Neutrophil (primary cell): ENCODE results near the gene COX6A2.

Experiments used
- H3K27ac ChIP-seq: fragments of 200-600 bp; sonication (generic); 2 replicates; pipeline ENCODE4 v1.5.1; 2016; ENCODE audit warnings: mild to moderate bottlenecking, moderate library complexity
- H3K27me3 ChIP-seq: fragments of 200-600 bp; sonication (generic); 2 replicates; pipeline ENCODE4 v1.6.0; 2016; ENCODE audit warnings: mild to moderate bottlenecking
- H3K36me3 ChIP-seq: fragments of 200-600 bp; sonication (generic); 2 replicates; pipeline ENCODE4 v1.5.1; 2017
- H3K4me1 ChIP-seq, 2 experiments: fragments of 200-600 bp in 1 of 2; sonication (generic) in 1 of 2; 1 replicate in 1 of 2; 2 replicates in 1 of 2; pipeline versions ENCODE4 v1.5.1 to v1.6.1; 2013 to 2016; ENCODE audit warnings: low read depth in 1 of 2, low read length in 1 of 2, mild to moderate bottlenecking in 1 of 2, moderate library complexity in 1 of 2; ENCODE audit not compliant: control insufficient read depth in 1 of 2, insufficient read depth in 1 of 2
- H3K4me3 ChIP-seq, 2 experiments: fragments of 200-600 bp in 1 of 2; sonication (generic) in 1 of 2; 1 replicate in 1 of 2; 2 replicates in 1 of 2; pipeline ENCODE4 v1.5.1; 2013 to 2016; ENCODE audit warnings: low read depth in 1 of 2, low read length in 1 of 2, mild to moderate bottlenecking in 1 of 2, moderate library complexity in 1 of 2
- H3K9me3 ChIP-seq: fragments of 200-600 bp; sonication (generic); 2 replicates; pipeline ENCODE4 v1.5.1; 2016
- TF ChIP-seq, protein P1 (sequence below): fragments of 200-600 bp; sonication (generic); IDR thresholded peaks from 2 replicates; pipeline ENCODE4 v1.5.1; 2016; ENCODE audit warnings: antibody characterized with exemption

The COX6A2 gene

DNA sequence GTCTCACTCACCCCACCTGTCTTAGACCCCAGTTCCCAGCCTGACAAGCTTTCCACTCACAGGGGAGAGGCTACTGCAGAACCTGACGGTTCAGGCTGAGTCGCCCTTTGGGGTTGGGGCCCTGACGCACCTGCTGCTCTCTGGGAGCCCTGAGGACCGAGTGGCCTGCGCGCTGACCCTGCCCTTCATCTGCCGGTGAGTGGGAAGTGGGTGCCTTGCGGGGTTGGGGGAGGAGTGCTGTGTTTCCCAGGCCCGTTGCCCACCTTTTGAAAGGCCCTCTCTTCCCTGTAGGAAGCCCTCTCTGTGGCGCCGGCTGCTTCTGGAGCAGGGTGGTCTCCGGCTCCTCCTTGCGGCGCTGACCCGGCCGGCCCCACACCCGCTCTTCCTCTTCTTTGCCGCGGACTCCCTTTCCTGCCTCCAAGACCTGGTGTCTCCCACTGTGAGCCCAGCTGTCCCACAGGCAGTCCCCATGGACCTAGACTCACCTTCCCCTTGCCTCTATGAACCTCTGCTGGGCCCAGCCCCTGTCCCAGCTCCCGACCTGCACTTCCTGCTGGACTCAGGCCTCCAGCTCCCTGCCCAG is 37.7 kb upstream of the COX6A2 start:
- TF ChIP-seq, protein P1, sequence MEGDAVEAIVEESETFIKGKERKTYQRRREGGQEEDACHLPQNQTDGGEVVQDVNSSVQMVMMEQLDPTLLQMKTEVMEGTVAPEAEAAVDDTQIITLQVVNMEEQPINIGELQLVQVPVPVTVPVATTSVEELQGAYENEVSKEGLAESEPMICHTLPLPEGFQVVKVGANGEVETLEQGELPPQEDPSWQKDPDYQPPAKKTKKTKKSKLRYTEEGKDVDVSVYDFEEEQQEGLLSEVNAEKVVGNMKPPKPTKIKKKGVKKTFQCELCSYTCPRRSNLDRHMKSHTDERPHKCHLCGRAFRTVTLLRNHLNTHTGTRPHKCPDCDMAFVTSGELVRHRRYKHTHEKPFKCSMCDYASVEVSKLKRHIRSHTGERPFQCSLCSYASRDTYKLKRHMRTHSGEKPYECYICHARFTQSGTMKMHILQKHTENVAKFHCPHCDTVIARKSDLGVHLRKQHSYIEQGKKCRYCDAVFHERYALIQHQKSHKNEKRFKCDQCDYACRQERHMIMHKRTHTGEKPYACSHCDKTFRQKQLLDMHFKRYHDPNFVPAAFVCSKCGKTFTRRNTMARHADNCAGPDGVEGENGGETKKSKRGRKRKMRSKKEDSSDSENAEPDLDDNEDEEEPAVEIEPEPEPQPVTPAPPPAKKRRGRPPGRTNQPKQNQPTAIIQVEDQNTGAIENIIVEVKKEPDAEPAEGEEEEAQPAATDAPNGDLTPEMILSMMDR = no peak
- Histone ChIP-seq H3K4me1 (peaks cover 6 to 8% of the 10 kb centered on the region in 2 experiments), H3K36me3 (peaks cover 18% of the 10 kb centered on the region), H3K4me3 (no peak overlapping the region), H3K27me3 (peaks cover 2% of the 10 kb centered on the region), H3K27ac (no peak overlapping the region), H3K9me3 (no peaks in the 10 kb centered on the region)

DNA sequence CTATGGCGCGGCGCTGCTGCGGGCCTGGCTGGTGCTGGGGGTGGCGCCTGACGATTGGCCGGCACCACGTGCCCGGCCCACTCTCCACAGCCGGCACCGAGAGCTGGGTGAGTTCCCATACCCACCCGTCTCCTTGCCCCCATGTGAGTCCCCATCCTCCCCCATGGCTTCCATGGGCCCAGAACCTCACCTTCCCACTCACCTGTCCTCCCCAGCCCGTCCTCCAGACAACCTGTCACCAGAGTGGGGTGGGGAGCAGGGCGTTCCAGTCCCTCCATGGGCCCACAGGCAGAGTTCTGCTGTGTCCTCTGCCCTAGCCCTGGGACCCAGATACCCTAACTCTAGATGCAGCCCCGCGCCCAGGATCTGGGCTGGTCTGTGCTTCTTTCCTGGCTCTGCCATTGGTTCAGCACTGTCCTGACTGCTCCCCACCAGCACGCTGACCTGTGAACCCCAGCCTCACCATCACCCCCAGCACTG is 36.7 kb upstream of the COX6A2 start:
- Histone ChIP-seq H3K4me1 (peaks cover 14 to 16% of the 10 kb centered on the region in 2 experiments), H3K36me3 (peaks cover 18% of the 10 kb centered on the region), H3K27me3 (no peaks in the 10 kb centered on the region), H3K9me3 (no peaks in the 10 kb centered on the region), H3K4me3 (no peak overlapping the region), H3K27ac (no peak overlapping the region)
- TF ChIP-seq, protein P1 = no peak

DNA sequence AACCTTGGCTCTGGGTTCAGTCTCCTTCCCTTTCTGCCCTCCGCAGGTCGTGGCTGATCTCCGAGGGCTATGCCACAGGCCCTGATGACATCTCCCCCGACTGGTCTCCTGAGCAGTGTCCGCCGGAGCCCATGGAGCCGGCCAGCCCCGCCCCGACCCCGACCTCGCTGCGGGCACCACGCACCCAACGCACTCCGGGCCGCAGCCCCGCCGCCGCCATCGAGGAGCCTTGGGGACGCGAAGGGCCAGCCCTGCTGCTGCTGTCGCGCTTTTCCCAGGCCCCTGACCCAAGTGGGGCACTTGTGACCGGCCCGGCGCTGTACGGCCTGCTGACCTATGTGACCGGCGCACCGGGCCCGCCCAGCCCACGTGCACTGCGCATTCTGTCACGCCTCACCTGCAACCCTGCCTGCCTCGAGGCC is 36.2 kb upstream of the COX6A2 start:
- H3K27ac ChIP-seq = no peak overlapping the region
- peaks cover 15 to 17% of the 10 kb centered on the region in 2 experiments for H3K4me1 ChIP-seq
- H3K36me3 ChIP-seq = peaks cover 18% of the 10 kb centered on the region
- no peak overlapping the region for H3K4me3 ChIP-seq
- H3K9me3 ChIP-seq = no peaks in the 10 kb centered on the region
- TF ChIP-seq, protein P1 = no peak
- H3K27me3 ChIP-seq = no peaks in the 10 kb centered on the region

DNA sequence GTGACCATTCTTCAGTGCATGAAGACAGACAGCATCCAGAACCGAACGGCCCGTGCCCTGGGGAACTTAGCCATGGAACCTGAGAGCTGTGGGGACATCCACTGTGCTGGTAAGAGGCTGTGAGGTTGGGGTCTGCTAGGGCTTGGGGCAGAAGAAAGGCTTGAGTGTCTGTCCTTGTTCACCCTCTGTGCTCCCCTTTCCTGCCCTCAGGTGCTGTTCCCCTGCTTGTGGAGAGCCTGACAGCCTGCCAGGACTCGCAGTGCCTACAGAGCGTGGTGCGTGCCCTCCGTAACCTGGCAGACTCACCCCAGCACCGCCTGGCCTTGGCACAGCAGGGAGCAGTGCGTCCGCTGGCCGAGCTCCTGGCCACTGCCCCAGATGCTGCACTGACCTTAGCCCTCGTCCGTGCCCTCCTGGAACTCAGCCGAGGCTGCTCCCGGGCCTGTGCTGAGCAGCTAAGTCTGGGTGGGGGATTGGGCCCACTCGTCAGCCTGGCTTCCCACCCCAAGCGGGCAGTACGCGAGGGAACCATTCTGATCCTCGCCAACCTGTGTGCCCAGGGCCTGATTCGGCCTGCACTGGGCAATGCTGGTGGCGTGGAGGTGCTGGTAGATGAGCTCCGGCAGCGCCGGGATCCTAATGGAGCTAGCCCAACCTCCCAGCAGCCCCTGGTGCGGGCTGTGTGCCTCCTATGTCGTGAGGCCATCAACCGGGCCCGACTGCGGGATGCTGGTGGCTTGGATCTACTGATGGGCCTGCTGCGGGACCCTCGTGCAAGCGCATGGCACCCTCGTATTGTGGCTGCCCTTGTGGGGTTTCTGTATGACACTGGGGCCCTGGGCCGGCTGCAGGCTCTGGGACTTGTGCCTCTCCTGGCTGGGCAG is 34.0 kb upstream of the COX6A2 start:
- Histone ChIP-seq H3K4me1 (peaks cover 28 to 34% of the 10 kb centered on the region in 2 experiments), H3K36me3 (peaks cover 18% of the 10 kb centered on the region), H3K4me3 (no peak overlapping the region), H3K27me3 (no peaks in the 10 kb centered on the region), H3K9me3 (no peaks in the 10 kb centered on the region), H3K27ac (no peak overlapping the region)
- TF ChIP-seq, protein P1 = no peak

DNA sequence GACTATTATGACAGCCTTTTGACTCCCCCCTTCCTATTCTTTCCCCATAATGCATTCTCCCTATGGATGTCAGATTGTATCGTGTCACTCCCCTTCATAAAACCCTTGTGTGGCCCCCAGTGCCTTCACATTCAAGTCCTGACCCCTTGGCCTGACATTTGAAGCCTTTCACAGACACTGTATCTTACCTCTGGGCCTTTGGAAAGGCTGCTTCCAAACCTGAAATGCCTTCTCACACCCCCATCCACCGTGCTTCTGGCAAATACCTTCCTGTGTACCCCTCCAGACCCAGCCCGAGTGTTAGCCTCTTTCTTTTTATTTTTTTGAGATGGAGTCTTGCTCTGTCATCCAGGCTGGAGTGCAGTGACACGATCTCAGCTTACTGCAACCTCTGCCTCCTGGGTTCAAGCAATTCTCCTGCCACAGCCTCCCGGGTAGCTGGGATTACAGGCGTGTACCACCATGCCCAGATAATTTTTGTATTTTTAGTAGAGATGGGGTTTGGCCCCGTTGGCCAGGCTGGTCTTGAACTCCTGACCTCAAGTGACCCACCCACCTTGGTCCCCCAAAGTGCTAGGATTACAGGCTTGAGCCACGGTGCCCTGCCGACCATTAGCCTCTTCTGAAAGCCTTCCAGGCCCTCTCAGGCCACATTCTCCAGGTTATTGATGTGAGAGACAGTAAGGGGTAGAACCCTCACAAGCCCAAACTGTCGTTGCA is 33.2 kb upstream of the COX6A2 start:
- TF ChIP-seq, protein P1 = no peak
- peaks cover 18% of the 10 kb centered on the region for H3K36me3 ChIP-seq
- no peaks in the 10 kb centered on the region for H3K9me3 ChIP-seq
- no peaks in the 10 kb centered on the region for H3K27me3 ChIP-seq
- H3K27ac ChIP-seq = no peak overlapping the region
- no peak overlapping the region for H3K4me3 ChIP-seq
- H3K4me1 ChIP-seq = peaks cover 33 to 34% of the 10 kb centered on the region in 2 experiments
